Activated T-cell treated with anti-CD3 and anti-CD28 coated beads, Interleukin-2, amount 50 U/mL, for 1 hour (primary cell): ENCODE data around the gene KRTAP10-7.
"Not testable (repeated sequence)": the region's sequence is repeated elsewhere in the genome, so short reads cannot be mapped to it uniquely, and the experiment has no call there.

ENCODE experiments used
- DNase-seq: peaks from one replicate; pipeline ENCODE4 v3.0.0-alpha.2; 2020

The KRTAP10-7 gene

DNA sequence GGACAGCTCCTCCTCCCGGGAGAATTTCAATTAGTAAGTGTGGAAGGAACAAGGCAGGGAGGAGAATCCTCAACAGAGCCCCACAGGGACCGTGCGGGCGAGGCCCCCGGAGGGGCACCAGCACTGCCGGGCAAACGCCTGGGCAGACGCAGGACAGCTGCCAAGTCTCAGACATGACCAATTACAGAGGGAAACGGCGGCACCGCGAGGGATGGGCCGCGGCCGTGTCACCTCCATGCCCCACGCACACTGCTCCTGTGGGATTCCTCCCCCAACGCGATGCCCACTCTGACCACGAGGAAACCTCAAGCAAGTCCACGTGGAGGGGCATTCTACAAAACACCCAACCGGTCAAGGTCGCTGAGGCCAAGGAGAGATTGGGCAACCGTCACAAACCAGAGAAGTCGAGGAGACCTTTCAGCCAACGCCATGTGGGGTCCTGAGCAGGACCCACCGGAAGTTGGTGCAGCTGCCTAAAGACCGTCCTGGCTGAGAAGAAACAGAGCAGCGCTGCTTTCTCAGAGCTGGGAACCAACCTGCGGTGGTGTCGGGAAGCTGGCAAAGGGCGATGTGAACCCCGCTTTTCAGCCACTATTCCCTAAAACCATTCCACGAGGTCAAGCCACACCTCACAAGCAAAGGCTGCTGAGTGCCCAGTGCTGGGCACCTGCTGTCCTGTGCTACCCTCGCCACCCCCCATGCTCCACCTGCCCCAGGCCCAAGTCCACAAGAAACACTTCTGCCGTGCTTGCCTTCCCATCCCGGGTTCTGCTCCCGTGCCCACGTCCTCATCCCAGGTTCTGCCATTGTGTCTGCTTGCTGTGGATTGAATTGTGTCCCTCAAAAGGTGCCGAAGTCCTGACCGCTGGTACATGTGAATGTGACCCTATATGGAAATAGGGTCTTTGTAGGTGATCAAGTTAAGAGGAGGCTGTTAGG is 28.3 kb upstream of the KRTAP10-7 start:
- no peak for DNase-seq

DNA sequence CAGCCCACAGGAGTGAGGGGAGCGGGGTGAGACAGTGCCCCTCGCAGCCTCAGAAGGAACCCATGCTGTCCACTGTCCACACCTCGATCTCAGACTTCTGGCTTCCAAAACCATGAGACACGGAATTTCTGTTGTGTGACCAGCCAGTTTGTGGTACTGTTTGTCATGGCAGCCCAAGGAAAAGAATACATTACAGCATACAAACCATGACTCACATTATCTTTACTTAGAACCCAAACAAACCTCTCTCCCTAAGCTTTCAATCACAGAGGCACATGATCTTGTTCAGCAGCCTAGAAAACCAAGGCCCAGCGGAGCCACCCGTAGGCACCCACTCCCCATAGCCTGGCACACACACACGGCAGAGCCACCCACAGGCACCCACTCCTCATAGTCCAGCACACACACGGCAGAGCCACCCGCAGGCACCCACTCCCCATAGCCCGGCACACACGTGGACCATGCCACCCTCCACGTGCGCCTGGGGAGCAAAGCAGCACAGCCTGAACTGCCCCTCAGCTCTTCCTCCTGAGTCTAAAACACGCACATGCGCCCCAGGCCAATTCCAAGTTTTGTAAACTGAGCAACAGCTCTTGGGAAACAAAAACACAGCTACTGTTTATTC is 27.3 kb upstream of the KRTAP10-7 start:
- DNase-seq, result no peak

DNA sequence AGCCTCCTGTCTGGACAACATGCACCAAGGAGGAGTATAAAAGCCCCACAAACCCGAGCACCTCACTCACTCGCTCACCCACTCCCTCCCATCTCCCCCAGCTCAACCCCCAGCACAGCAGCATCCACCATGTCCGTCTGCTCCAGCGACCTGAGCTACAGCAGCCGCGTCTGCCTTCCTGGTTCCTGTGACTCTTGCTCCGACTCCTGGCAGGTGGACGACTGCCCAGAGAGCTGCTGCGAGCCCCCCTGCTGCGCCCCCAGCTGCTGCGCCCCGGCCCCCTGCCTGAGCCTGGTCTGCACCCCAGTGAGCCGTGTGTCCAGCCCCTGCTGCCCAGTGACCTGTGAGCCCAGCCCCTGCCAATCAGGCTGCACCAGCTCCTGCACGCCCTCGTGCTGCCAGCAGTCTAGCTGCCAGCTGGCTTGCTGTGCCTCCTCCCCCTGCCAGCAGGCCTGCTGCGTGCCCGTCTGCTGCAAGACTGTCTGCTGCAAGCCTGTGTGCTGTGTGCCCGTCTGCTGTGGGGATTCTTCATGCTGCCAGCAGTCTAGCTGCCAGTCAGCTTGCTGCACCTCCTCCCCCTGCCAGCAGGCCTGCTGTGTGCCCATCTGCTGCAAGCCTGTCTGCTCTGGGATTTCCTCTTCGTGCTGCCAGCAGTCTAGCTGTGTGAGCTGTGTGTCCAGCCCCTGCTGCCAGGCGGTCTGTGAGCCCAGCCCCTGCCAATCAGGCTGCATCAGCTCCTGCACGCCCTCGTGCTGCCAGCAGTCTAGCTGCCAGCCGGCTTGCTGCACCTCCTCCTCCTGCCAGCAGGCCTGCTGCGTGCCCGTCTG is 26.6 kb upstream of the KRTAP10-7 start, which contains the start of gene KRTAP10-4:
Gene KRTAP10-4, plus strand, starts transcription at position 100 of the 827 bp plus-strand sequence. Its CDS starts 30 bp downstream, at position 130.
- DNase-seq, result not testable (repeated sequence)

DNA sequence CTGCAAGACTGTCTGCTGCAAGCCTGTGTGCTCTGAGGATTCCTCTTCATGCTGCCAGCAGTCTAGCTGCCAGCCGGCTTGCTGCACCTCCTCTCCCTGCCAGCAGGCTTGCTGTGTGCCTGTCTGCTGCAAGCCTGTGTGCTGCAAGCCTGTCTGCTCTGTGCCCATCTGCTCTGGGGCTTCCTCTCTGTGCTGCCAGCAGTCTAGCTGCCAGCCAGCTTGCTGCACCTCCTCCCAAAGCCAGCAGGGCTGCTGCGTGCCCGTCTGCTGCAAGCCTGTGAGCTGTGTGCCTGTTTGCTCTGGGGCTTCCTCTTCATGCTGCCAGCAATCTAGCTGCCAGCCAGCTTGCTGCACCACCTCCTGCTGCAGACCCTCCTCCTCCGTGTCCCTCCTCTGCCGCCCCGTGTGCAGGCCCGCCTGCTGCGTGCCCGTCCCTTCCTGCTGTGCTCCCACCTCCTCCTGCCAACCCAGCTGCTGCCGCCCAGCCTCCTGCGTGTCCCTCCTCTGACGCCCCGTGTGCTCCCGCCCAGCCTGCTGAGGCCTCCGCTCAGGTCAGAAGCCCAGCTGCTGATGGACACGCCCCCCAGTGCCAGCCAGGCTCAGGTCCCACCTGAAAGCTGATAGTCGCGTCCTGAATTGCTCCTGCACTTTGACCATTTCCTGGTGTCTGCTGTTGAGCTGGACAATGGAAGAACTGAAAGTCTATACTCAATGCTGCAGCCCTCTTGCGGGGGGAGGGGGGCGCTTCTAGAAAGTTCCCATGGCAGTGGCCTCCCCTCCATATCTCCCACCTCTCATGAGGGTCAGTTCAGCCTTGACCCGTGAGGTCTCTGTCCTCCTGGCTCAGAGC is 25.7 kb upstream of the KRTAP10-7 start:
- no peak for DNase-seq

DNA sequence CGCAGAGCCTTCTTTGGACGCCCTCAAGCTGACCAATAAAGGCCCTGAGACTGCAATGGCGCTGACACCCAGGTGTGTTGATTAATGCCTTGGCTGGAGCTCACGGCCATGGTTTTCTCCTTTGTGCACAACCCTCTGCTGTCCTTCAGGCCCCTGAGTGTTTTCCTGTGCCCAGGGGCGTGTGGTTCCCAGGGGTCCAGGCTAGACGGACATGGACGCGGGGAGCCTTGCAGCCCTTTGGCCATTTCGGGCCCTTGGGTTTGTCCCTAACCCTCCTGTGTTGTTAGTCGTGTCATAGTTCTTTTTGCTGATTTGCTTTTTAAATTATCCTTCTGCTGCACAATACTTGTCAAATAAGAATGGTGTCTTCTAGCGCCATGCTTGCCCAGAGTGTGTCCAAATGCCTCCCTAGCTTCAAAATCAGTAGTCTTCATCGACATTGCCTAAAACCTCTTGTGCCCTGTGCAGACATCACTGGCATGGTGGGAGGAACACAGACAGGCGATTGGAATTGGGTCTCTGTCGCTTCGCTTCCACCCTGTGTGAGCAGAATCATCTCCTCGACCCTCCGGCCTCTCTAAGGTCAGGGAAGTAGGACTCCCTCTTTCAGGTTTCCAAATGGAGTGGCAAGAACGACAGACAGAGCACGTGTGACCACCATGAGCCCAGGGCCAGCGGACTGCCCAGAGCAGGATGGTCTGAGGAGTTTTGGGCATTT is 24.9 kb upstream of the KRTAP10-7 start:
- no peak for DNase-seq

DNA sequence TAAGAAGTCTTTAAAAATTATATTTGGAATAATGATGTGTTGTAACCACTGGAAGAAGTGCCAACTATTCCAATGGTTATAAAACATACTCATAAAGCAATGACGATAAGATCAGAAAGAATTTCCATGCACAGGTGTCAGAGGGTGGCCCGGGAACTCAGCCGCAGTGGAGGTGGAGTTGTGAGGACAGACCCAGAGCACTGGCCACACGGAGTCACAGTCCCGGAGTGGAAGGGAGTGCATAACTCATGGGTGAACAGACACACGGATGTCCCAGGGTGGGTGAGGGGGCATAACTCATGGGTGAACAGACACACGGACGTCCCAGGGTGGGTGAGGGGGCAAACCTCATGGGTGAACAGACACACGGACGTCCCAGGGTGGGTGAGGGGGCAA is 24.4 kb upstream of the KRTAP10-7 start:
- no peak for DNase-seq

DNA sequence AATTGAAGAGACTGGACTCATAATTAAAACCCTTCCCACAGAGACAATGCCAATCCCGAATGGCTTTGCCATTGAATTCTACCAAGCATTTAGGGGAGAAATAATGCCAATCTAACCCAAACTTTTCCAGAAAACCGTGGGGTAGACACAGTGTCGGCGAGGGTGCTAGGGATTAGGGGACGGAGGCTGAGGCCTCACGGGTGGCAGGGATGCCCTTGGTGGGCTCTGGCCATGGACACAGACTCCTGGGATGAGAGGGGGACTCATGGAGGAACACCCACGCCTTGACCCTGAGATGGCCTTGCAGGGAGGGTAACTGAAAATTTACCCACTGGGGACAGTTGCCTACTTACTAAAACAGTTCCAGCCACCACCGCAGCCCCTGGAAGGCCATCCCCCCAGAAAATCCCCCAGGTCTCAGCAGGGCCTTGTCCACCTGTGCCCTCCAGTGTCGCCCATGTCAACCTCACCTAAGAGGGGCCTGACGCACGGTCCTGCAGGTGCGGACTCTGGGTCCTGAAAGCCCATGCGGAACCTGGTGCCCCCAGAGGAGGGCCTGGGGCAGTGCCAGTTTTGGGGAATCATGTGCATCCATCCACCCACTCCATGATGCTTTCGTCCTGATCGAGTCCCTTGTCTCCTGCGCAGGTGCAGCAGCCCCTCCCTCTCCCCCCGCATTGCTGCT is 21.9 kb upstream of the KRTAP10-7 start:
- DNase-seq, result no peak

DNA sequence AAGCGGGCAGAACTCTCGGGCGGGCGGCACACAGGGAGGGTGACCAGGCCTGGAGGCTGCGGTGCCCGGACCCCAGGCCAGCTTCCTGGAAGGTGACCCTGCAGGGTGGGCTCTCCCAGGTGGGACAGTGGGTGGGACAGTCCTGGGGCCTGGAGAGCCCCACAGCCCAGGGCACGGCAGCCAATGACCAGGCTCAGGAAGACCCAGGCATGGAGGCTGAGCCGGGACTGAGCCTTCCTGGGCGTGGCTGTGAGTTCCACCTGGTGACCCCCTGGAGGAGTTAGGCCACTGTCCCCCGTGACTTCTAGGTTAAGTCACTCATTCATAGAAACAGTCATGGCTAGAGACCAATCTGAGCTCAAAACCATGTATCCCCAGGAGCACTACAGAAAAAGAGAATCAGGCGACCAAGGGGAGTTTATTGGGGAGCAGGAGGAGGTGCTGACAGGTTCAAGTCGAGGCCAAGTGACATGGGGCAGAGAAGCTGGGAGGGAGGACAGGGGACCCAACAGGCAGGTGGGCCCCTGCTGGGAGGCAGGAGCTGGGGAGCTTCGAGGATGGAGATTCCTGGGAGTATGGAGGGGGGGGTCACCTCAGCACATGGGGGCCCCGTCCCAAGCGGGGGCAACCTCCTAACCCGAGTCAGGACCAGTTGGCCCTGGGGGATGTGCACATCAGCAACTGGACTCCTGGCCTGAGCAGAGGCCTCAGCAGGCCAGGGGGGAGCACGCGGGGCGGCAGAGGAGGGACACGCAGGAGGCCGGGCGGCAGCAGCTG is 21.2 kb upstream of the KRTAP10-7 start:
- DNase-seq, result no peak

DNA sequence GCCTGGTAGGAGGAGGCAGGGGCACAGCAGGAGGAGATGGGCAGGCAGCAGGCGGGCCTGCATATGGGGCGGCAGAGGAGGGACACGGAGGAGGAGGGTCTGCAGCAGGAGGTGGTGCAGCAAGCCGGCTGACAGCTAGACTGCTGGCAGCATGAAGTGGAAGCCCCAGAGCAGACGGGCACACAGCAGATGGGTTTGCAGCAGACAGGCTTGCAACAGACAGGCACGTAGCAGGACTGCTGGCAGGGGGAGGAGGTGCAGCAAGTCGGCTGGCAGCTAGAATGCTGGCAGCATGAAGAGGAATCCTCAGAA is 20.6 kb upstream of the KRTAP10-7 start:
- DNase-seq, result no peak

DNA sequence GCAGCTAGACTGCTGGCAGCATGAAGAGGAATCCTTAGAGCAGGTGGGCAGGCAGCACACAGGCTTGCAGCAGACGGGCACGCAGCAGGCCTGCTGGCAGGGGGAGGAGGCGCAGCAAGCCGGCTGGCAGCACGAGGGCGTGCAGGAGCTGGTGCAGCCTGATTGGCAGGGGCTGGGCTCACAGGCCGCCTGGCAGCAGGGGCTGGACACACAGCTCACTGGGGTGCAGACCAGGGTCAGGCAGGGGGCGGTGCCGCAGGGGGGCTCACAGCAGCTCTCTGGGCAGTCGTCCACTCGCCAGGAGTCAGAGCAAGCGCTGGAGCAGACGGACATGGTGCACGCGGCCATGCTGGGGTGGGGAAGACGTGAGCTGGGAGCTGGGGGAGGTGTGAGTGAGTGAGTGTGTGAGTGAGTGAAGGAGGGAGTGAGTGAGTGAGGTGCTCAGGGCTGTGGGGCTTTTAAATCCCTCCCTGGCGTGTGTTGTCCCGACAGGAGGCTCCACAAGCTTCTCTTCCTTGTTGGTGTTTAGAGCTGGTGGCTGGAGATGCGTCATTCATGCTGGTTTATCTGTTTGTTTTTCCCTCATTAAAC is 20.1 kb upstream of the KRTAP10-7 start, which contains the start of gene KRTAP10-5:
Gene KRTAP10-5, minus strand, starts transcription at position 374 of the 591 bp plus-strand sequence. Its CDS starts 26 bp downstream, at position 348.
- DNase-seq, result not testable (repeated sequence)

DNA sequence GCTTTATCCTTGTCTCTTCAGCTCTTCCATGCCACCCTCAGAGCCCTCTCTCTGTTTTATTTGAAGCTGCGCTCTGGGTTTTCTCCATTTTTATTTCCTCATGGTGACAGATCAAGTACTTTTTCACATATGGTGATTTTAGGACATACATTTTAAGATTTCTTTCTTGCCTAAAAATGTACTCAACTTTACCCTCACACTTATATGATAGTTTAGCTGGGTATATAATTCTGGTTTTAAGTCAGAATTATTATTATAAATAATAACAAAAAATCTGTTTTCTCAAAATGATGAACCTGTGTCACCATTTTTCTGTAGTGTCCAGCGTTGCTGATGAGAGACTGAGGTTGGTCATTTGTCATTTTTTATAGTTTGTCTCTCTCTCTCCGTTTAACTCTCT is 19.2 kb upstream of the KRTAP10-7 start:
- no peak for DNase-seq

DNA sequence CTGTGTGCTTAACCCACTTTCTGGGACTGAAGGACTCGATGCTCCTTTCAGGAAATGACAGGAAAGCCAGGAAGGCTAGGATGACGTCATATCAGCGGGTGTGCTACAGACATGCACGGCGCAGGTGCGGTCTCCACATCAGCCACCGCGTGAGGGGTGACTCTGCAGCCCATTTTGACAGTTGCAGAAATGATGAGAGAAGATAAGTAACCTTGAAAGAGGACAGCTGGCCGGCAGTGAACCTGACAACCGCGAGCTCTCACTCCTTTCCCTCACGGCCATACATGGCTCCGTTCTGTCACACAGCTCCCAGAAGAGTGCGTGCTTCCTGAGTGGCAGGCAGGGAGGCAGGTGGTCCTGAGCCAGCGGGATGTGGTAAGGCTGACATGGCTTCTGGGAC is 18.3 kb upstream of the KRTAP10-7 start:
- no peak for DNase-seq

DNA sequence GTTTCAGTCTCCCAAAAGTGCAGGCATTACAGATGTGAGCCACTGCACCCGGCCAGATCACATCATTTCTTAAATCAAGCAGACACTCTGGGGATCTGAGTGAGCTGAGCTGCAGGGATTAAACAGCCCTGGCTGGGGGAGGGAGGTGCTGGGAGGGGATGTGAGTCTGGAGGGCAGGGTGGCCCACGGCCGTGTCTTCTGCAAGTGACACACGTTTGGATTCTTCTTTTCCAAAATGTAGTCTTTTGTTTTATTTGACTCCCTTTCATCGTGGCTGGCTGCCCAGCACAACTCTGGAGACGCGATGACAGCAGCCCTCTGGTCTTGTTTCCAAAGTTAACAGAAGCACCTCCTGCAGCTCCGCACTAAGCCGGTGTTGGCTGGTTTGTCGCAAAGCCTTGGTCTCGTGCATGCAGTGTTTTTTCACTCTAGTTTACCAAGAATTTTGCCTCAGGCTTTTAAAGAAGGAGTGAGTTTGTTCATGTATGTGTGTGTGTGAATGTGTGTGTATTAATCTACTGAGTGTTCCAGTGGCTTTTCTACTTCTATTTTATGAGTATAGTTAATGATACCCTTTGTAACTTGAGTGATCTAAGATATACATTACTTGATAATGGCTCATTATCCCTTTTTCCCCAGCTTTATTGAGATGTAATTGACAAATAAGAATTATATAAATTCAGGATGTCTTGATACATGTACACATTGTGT is 17.2 kb upstream of the KRTAP10-7 start:
- no peak for DNase-seq

DNA sequence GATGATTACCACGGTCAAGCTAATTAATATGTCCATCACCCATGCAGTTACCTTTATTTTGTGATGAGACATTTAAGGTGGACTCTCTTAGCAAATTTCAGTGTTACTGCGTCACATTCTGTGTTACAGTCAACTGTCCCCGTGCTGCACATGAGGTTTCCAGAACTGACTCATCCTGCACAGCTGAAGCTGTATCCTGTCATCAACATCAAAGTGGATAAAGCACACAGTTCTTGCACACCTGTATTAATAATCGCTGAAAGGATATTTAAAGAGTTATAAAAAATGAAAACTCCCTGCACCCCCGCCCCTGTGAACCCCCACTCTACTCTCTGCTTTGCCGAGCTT is 16.6 kb upstream of the KRTAP10-7 start:
- no peak for DNase-seq

DNA sequence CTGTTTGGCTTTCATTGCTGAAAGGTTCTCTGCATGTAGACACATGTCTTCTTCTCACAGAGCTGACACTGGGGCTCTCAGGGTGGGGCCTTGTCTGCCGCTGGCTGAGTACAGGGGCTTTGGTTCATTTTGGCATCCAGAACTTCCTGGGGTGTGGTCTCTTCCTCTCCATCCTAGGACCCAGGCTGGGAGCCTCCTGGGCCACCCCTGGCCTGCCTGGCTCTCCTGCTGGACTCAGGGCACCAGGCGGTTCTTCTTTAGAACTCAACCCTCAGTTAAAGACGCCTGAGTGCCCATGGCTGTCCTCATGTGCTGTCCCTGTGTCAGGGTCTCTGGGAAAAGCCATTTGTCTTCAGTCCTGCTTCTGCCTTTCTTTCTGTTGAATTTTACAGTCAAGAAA is 14.5 kb upstream of the KRTAP10-7 start:
- DNase-seq, result no peak

DNA sequence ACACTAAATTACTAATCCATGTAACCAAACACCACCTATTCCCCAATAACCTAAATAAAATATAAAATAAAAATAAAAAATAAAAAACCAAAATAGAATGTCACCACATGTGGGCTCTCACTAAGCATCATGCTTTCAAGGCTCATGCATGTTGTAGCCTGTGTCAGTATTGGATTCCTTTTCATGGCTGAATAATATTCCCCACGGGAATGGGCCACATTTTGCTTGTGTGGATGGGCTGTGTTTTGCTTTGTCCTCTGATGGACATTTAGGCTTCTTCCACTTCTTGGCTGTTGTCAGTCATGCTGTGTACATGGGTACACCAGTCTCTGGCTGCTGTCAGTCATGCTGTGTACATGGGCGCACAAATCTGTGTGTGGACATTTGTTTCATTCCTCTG is 11.3 kb upstream of the KRTAP10-7 start:
- no peak for DNase-seq

DNA sequence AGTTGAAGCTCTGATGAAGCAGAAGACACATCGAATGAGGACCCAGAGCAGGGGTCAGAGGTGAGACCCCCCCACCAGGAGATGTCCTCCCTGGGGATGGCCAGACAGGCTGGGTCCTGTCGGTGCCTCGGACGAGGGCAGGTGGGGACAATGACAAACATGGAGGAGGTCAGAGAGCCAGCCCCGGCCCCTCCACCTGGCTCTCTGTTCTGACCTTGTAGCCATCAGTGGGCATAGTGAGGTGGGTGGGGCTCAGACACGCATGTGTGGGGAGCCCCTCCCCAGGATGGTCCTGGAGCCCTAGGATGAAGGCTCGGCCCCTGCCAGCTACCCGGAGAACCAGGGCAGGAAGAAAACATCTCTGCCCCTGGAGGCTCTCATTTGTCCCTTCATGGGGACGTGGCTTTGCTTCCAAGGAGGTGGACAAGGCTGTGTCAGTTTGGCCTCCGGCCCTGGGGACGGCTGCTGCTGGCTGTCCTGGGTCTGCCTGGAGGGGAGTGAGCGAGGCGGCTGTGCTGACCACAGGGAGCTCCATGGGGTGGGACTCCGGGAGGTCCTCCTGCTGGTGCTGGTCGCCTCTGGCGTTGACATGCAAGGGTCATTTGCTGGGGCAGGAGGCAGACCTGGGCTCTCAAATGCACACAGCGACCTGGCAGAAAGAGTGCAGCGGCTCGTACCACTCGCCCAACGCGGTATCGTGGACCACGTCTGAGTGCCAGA is 10.7 kb upstream of the KRTAP10-7 start:
- DNase-seq, result no peak

DNA sequence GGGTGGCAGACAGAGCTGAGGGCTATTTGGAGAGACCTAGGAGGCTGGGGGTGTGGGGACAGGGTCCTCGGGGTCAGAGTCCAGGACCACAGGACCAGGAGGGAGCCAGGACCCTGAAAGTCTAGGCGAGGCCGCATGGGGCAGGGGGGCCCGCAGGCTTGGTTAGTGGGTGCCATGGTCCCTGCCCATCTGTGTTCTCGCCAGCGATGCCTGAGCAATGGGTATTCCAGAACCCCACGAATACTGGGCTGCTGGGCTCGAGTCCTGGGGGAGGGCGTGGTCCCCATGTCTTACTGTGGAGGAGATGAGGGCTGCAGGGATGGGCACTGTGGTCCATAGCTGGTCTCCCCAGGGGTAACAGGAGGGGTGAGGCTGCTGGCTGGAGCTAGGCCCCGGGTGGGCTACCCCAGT is 10.1 kb upstream of the KRTAP10-7 start:
- DNase-seq, result no peak
